Occipital lobe (tissue), 2 donors: ENCODE data around the gene ACOT2. TPM values are rescaled to one million over a fixed set of nuclear protein-coding genes. Genes with fewer than 3 reads are reported as not detected.
"Not testable (repeated sequence)": the region's sequence is repeated elsewhere in the genome, so short reads cannot be mapped to it uniquely, and the experiment has no call there.

Experiments
- DNase-seq: peaks from one replicate; lab custom pipeline; 2025; lab: John Stamatoyannopoulos, UW
- total RNA-seq: library from RNA; depleted of rRNA; stranded (reverse); fragments of >200 nt; gene quantifications from one replicate; pipeline ENCODE4 v1.2.3, GENCODE V29; 2014

ACOT2 gene
- total RNA-seq, 1 donor from 2014 or later, result 36.0 TPM

DNA sequence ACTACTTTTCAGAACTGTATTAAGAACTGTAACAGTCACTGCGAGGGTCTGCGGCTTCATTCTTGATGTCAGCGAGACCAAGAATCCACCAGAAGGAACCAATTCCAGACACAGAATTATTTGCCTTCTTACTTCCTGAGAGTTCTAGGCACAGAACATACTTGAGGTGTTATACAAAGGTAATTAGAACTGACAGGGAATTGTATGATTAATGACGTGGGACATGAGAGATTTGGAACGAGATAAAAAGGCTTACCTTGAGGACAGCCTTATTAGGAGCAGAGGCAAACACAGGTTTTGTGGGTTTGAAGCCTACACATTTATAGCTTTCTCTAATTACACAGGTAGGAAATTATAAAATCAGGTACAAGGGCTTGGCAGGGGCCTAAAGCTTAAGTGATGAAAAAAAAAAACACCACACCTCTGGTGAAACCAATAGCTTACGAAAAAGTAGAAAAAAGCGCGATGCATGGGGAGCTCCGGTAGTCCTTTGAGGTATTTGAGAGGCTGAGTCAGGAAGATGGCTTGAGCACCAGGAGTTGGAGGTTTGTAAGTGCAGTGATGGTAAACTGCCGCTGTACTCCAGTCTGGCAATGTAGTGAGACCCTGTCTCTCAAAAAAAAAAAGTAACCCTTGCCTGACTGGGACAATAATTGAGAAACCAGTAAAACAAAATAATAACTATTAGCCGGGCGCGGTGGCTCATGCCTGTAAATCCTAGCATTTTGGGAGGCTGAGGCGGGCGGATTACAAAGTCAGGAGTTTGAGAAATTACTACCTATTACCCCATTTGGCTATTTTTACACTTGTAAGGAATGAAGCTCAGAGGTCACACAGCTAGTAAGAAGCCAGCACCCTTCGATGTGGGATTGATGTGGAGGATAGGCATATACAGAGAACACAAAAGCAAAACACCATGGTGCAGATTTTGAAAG, 795 bp upstream of the ACOT2 start:
- no peak for DNase-seq

- not testable (repeated sequence) for DNase-seq
Measured at GRCh38 chr14:73568886-73569184, 178 bp upstream of the ACOT2 start.

DNA sequence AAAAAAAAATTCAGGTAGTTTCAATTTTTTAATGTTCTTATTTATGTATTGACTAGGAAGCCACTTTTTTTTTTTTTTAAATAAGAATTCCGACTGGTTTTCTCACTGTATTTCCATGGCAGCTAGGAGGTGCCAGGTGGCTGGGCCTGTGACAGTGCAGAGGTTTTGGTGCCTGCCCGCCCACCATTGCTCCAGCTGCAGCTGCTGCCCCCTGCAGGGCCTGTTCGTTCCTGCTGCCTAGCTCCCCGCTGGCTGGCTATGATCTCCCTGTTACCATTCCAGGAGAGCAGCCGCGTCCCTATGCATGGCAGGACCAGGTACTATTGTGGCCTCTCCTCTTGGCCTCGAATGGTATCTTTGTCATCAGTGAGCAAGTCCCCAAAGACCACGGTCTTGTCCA, 1.9 kb downstream of the ACOT2 start:
- not testable (repeated sequence) for DNase-seq

- DNase-seq, result not testable (repeated sequence)
Measured at GRCh38 chr14:73573034-73573433, 4.0 kb downstream of the ACOT2 start.

GRCh38 chr14:73573740-73574139, 4.7 kb downstream of the ACOT2 start:
- DNase-seq, result not testable (repeated sequence)

DNA sequence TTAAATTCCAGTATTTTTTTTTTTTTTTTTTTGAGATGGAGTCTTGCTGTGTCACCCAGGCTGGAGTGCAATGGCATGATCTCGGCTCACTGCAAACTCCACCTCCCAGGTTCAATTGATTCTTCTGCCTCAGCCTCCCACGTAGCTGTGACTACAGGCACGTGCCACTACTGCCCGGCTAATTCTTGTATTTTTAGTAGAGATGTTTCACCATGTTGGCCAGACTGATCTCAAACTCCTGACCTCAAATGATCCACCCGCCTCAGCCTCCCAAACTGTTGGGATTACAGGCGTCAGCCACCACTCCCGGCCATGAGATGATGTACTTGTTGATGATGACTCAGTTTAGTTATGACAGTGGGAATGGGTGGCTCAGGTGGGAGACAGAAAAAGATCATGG, 5.2 kb downstream of the ACOT2 start:
- not testable (repeated sequence) for DNase-seq

- no peak for DNase-seq
Measured at GRCh38 chr14:73576391-73576790, 7.4 kb downstream of the ACOT2 start.

GRCh38 chr14:73577214-73577613, 8.2 kb downstream of the ACOT2 start:
- DNase-seq, result not testable (repeated sequence)

- DNase-seq, result not testable (repeated sequence)
Measured at GRCh38 chr14:73582102-73582979, 13.3 kb downstream of the ACOT2 start.

- no peak for DNase-seq
Measured at GRCh38 chr14:73588695-73589094, 19.7 kb downstream of the ACOT2 start.

DNA sequence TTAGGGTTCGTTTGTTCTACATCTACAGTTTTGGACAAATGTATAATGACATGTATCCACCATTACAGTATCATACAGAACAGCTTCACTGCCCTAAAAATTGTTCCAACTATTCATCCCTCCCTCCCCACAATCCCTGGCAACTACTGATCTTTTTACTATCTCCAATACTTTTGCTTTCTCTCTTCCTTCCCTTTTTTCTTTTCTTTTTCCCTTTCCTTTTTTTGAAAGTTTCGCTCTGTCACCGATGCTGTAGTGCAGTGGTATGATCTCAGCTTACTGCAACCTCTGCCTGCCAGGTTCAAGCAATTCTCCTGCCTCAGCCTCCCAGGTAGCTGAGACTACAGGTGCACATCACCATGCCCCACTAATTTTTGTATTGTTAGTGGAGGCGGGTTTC, 20.1 kb downstream of the ACOT2 start:
- no peak for DNase-seq

DNA sequence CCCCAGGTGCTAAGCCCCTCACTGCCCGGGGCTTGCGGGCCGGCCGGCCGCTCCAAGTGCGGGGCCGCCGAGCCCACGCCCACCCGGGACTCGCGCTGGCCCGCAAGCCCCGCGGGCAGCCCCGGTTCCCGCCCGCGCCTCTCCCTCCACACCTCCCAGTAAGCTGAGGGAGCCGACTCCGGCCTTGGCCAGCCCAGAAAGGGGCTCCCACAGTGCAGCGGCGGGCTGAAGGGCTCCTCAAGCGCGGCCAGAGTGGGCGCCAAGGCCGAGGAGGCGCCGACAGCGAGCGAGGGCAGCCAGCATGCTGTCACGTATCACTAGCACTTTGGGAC, 21.6 kb downstream of the ACOT2 start:
- not testable (repeated sequence) for DNase-seq

- DNase-seq, result peak; percentile 39
Measured at GRCh38 chr14:73591690-73592449, 22.9 kb downstream of the ACOT2 start, which contains the start of gene ACOT4. Gene ACOT4, plus strand, starts transcription at chr14:73591873. Its CDS starts 87 bp downstream, at chr14:73591960.

- DNase-seq, result no peak
Measured at GRCh38 chr14:73594491-73594890, 25.5 kb downstream of the ACOT2 start.

GRCh38 chr14:73599499-73599898, 30.5 kb downstream of the ACOT2 start:
- no peak for DNase-seq

DNA sequence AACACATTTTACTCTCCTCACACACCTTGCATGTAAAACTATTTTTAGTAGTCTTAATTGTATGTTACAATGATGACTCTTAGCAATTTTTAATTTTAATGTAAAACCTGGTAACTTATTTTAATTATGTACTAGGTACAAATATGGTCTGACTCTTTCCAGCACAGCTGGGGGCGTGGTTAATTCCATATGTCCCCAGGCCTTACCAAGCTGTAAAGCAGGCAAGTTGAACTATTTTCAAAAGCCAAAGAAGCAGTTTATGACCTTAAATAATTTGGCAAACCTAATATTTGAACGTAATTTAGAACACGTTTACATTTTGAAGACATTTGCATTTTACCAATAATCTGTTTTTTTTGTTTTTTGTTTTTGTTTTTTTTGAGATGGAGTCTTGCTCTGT, 34.0 kb downstream of the ACOT2 start:
- no peak for DNase-seq

DNA sequence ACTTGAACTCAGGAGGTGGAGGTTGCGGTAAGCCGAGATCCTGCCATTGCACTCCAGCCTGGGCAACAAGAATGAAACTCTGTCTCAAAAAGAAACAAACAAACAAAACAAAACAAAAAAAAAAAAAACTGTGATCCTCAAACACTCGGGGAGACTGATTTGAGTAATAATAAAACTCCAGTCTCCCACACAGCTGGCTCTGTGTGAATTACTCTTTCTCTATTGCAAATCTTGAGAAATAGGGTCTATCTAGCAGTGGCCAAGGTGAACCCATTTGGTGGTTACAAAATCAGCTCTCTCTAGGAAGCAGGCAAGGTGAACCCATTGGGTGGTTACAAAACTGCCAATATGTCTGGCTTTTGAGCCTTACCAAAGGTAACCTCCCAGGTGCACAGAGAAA, 37.3 kb downstream of the ACOT2 start:
- no peak for DNase-seq

- no peak for DNase-seq
Measured at GRCh38 chr14:73607241-73607640, 38.2 kb downstream of the ACOT2 start.

DNA sequence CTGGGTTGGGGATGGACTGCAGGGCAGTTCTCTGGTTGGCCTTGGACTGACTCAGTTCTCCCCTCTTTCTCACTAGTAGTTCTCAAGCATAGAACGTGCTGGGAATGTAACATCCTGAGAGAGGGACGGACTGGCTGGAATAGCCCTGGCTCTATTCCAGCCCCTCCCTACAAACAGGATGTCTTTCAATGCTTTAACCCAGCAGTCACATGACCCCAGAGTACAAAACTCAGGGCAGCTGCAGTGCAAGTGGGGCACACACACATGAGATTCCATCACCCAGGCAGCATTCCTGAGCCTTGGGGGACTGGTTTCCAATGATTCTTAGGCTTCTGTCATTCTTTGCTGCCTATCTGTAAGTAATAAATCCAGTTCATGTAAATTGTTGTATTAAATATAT, 41.7 kb downstream of the ACOT2 start:
- DNase-seq, result no peak

DNA sequence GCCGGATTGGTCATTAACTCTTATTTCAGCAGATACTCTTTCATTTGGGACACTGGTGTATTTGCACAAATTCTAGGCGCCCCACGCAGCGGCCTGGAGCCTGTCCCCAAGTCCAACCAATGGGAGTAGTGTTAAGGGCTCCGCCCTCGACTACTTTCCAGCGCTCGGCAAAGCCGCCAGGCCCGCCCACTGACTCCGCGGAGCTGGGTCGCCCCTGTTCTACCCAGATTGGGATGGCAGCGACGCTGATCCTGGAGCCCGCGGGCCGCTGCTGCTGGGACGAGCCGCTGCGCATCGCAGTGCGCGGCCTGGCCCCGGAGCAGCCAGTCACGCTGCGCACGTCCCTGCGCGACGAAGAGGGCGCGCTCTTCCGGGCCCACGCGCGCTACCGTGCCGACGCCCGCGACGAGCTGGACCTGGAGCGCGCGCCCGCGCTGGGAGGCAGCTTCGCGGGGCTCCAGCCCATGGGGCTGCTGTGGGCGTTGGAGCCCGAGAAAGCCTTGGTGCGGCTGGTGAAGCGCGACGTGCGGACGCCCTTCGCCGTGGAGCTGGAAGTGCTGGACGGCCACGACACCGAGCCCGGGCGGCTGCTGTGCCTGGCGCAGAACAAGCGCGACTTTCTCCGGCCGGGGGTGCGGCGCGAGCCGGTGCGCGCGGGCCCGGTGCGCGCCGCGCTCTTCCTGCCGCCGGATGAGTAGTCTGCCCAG, 43.5 kb downstream of the ACOT2 start, which contains the start of gene ACOT6:
TSS of gene ACOT6 (plus strand) at position 179 of the 707 bp plus-strand sequence. CDS start at position 234, 55 bp downstream.
- peak; percentile 60 for DNase-seq

- DNase-seq, result no peak
Measured at GRCh38 chr14:73613046-73613383, 44.0 kb downstream of the ACOT2 start.
